Left kidney (tissue), 2 donors: ENCODE data around the gene ENDOV. TPM values are rescaled to one million over a fixed set of nuclear protein-coding genes. Genes with fewer than 3 reads are reported as not detected.

Experiments
- DNase-seq: peaks from one replicate; pipeline ENCODE4 v3.0.0-alpha.2; 2013
- polyA plus RNA-seq: library from polyadenylated mRNA; unstranded; fragments of 120-200 nt; gene quantifications from one replicate; pipeline ENCODE4 v1.2.1, GENCODE V29; 2013; ENCODE audit not compliant: insufficient read length

ENDOV gene
- polyA plus RNA-seq, 1 donor: 42.7 TPM

DNA sequence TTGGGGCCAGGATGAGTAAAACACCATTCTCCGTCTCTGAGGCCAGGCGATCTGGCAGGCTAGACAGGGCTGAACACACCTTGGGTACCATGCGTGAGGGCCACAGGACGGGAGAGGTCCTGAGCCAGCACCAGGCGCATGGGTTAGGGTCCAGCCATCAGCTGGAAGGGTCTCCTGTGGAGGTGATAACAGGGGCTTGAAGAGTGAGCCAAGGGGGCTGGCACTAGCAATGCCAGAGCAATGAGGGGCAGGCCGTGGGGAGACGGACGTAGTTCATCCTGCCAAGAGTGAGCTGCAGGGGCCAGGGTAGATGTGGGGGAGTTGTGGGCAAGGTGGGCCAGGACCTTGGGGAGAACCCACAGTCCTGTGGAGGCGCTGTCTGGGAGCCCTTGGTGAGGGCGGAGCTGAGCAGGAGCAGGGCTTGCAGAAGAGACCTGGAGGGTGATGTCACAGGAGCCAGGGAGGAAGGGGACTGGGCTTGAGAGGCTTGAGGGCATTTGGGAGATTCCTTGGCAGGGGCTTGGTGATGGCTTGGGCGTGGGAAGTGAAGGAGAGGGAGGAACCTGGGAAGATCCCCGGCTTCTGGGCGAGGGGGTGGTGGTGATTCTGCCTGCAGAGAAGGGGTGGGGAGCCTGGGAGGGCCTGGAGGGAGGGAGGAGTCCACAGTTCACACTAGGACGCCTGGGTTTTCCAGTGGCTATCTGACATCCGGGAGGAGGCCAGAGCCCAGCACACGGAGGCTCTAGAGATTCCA is 67.8 kb downstream of the ENDOV start:
- no peak for DNase-seq

GRCh38 chr17:80485846-80486245 is 70.9 kb downstream of the ENDOV start:
- DNase-seq: no peak

DNA sequence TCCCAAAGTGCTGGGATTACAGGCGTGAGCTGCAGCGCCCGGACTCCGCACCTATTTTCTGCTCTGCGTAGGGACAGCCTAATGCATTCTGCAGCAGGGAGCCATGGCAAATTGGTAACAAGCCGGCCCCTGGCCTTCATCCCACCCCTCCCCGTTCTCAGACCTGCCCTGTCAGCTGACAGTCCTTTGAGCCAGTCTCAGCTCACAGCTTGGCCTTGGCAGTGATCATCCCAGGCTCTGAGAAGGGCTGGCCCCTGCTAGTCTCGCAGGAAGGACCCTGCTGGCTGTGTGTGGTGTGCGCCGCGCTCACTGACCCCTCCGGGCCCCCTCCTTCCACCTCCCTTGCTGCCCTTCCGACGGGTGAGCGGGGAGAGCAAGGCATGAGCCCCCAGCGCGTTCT is 71.7 kb downstream of the ENDOV start:
- no peak for DNase-seq

DNA sequence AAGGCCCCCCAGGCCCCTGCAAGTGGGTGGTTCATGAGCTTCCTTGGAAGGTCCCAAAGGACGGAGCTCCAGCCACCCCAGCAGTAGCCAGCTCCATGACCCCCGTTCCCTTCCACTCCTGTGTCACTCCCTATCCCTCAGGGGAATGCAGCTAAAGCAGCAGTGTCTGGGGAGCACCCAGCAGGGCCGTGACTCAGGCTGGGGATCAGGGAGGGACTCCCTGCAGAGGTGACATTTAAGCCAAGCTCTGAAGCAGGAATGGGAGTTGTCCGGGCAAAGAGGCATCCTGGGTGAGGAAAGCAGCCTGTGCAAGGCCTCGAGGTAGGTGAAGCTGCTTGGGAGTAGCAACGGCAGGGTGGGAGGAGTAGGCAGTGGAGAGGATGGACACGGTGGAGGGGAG is 72.5 kb downstream of the ENDOV start:
- no peak for DNase-seq

Other genes starting within 250 kb of the ENDOV start
- 2.2 TPM for gene CARD14, start 245.1 kb upstream of the ENDOV start, polyA plus RNA-seq
- gene SGSH, start 194.8 kb upstream of the ENDOV start, polyA plus RNA-seq: 41.8 TPM
- 27.2 TPM for gene SLC26A11, start 194.7 kb upstream of the ENDOV start, polyA plus RNA-seq
- gene RNF213, start 154.3 kb upstream of the ENDOV start, polyA plus RNA-seq: 99.9 TPM
- 1.00 TPM for gene NPTX1, start 61.4 kb downstream of the ENDOV start, polyA plus RNA-seq
- gene RPTOR, start 129.7 kb downstream of the ENDOV start, polyA plus RNA-seq: 18.6 TPM